Testis (tissue), 2 donors: Measurements from ENCODE around the gene CD164.

Experiments
- CTCF ChIP-seq, 3 experiments: fragments of 450-650 bp in 2 of 3; fragments of 200-600 bp in 1 of 3; sonication (generic) in 1 of 3; IDR thresholded peaks; one replicate each; pipeline ENCODE4 v1.5.1; 2016 to 2019; ENCODE audit warnings: antibody characterized with exemption in 3 of 3, mild to moderate bottlenecking in 2 of 3, moderate library complexity in 1 of 3
- POLR2A ChIP-seq: fragments of 450-650 bp; IDR thresholded peaks from one replicate; pipeline ENCODE4 v1.6.1; 2017; ENCODE audit warnings: antibody characterized with exemption, mild to moderate bottlenecking, moderate library complexity

GRCh38 chr6:109356237-109356636 lies 26.0 kb downstream of the CD164 start:
- TF ChIP-seq CTCF (IDR thresholded peaks at IDR 0.05) (no peak), POLR2A (no peak)
